DMS114 treated with DMSO at 0.1 percent for 48 hours (cell line): ENCODE measurements around the gene CDH4.

Source experiments
- DNase-seq: peaks from one replicate; lab custom pipeline; 2025; ENCODE audit not compliant: unreplicated experiment; lab: John Stamatoyannopoulos, UW

CDH4 gene

DNA sequence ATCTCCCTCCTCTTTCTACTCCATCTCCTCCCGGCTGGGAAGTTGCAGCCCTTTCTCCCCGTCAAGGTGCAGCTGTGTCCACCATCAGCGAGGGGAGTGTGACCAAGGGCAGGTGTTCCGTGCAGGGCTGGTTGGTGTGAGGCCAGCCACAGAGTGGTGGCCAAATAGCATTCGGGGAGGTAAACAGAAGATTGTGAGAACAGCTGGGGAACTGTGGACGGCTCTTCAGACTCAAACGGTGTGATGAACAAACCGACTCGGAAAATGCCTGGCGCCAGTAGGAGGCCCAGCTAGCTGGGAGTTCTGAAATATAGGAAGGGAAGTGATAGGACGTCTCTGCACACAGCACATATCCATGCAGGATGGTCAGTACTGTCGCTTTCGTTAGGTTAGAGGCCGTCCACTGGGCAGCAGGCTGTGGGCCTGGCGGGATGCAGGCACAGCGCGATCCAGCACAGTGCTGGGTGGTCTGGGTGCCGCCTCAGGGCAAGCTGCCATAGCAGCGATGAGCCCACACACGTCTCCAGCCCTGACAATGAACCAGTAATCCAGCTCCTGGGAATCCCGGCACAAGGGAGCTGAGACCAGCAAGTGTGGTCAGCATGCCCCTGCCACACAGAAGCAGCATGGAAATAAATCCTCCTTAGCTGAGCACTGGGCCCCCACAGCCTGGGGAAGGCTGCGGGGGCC is 555.6 kb downstream of the CDH4 start:
- DNase-seq = no peak

DNA sequence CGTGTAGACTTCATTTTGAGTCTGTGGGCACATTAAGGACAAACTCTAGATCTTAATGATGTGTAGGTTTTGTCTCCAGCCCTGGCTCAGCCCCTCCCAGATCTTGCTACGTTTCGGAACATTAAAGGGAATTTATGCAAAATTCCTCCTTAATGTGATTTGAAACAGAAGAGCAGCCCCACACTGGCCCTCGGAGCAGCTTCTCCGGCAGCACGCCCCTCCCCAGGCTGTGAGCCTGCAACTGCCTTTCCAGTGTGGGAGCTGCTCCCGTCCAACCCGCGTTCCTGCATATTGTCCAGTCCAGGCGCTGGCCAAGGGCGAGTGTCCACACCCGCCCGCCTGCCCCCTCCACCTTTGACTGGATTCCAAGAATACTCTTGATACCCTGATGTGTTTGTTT is 556.4 kb downstream of the CDH4 start:
- no peak for DNase-seq

DNA sequence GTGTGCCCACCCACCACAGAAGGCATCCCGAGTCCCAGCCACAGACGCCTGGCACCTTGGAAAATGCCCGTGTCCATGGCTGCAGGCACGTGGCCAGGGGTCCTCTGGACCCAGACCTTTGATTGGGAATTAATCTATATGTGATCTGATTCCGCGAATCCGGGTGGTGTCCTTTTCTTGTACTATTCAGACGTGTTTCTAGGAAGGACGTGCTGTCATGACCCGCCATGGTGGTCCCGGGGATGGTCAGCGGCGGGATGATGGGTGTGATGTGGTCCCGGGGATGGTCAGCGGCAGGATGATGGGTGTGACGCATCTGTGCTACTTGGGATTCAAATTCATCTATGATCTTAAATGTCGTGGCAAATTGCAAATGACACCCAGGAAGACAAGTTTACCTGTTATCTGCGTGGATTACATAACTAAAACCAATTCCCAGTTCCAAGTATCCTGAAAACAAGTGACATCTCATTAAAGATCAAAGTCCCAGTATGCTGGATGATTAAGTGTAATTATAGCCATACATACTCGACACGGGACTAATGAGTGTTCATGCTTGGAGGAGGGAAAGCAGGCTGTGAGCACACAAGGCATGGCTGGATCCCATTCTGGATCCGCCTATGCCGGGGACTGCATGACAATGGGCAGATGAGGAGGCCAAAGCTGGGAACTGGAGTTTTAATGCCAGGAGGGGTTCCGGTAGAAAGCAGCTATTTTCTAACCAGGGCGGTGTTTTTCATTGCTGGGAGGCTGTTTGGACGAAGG is 557.1 kb downstream of the CDH4 start:
- no peak for DNase-seq

DNA sequence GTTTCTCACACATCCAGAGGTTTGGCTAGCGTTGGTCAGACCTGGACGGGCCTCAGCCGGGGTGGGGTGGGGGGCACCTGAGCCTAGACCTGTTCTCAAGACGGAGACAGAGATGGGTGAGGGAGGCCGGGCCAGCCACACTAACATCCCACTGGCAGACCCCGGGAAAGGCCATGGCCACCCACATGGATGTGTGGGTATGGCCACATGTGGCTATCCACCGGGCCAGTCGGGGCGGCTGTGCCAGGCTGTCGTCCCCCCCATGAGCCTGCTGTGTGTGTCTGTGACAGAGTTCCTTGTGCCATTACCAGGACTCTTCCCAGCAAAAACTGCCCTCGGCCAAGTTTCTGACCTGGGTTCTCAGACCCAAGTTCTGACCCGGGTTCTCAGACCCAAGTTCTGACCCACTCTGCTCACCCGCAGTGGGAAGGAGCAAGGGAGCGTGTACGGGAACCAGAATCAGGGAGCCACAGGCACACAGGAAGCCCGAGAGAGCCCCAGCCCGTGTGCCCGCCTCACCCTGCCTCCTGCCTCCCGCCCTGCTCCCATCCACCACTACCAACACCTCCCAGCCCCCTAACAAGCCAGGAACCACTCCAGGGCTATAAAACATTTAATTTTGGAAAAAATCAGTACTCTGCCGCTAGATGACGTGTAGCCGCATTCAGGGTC is 558.1 kb downstream of the CDH4 start:
- no peak for DNase-seq

DNA sequence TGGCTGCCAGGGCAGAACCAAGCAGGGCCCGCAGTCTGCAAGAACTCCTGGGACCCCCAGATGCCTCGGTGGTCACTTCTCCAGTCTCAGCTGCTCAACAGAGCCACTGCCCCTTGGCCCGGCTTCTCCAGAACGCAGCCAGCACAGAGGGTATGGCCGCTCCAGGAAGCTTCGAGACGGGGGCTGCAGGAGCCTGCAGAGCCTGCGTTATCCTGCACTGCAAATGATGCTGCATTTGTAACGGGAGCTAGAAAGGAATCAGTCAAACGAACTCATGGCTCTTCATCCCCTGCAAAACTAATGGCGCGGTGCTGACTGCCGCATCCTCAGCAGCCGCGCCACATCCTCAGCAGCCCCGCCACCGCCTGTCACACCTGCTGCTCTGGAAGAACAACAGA is 558.7 kb downstream of the CDH4 start:
- no peak for DNase-seq

DNA sequence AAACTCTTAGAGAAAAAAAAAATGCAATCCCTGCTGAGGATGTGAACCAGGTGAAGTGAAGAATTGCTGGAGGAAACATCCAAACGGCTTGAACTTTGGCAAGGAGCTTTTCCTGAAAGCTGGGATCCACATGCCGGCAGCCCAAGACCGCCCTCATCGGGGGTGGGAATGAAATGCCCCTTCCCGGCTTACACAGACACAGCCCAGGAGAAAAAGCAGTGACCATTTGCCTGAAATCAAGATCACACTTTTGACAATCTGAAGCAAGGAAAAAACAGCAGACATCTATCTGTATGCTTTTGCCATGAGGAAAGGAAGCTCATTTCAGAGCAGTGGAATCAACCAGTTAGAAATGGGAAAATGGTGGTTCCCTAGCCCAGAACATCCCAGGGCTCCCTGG is 559.1 kb downstream of the CDH4 start:
- no peak for DNase-seq

DNA sequence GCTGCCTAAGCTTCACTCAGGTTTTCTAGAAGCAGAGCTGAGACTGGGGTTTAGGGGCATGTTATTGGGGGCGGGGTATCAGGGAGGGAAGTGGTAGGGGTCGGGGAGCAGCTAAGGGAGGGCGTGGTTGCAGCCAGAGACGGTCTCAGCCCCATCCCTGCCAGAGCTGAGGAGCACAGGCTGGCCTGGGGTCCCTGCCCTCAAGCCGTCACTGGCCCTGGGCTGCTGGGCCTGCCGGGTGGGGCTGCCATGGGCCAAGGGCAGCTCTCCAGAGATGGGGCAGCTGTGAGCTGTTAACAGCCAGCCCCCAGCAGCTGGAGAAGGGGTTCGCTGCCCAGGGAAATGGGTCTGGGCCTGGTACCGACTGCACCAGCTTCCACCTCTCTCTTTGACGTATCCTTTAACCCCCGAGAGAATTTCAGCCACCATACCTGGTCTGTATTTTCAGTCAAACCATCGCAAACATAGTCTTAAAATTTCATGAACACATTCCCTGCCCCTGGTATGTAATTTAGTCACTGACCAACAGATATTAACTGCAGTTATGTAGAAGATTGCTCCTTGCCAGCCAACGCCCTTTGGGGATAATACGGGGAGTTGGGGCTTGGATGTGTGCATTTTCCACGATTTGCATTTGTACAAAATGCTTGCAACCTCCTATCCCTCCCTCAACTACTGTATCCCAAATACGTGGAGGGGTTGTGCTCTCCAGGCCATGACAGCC is 560.2 kb downstream of the CDH4 start:
- no peak for DNase-seq

DNA sequence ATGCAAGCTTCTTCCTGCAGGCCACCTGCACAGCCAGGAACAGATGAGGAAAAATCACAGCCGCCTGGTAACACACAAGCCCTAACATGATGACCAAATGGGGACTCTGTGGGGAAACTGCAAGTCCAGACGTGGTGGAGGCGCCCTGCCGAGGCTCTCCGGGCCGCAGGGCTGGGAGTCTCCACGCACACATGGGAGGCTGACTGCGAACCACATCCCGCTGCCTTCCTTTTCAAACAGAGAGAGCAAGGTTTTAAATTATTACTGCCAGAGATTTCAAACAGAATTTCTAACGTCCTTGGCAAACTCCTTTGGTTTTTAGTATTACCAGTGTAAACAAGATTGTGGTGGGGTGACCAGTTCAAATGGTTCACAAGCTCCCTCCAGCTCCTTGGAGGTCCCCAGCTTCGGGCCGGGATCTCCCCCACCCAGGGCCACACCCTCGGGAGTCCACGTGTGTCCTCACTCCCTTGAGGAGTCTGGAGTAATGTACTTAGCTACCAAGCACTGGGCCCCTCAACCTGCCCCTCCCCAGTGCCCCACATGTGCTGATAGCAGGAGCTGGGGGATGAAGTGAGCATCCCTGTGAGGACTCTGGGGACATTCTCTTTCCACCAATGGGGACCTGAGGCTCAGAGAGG is 560.9 kb downstream of the CDH4 start:
- no peak for DNase-seq

DNA sequence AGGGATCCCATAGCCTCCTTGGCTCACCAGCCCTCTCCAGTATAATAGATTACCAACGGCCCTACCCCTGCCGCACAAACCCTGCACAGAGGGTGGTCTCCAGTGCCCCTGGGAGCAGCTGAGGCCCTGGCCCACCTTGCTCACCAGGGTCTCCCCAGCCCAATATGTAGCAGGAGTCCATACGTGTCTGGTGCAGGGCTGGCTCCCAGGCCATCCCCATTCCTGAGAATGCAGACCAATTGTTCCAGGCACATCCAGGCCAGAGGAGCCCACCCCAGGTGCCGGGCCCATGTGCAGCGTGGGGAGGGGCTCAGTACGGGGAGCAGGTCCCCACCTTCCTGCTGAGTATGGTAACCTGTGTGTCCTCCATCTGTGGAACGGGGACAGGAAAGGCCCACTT is 561.7 kb downstream of the CDH4 start:
- DNase-seq = no peak

DNA sequence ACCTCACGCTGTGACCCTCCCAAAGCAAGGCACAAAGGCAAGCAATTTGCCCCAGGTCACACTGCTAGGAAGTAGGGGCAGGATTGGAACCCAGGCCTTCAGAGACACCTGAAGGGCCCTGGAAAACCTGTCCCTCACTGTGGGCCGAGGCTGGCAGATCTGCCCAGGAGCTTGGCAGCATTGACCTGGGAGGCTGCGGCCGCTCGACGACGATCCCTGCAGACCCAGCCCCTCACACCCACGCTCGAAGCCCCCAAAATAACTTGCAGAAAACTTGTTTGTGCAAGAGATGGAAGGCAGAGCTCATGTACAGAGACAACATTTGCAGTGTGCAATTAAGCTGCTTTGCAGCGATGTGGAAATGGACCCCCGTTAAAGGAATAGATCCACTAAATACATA is 562.2 kb downstream of the CDH4 start:
- no peak for DNase-seq

DNA sequence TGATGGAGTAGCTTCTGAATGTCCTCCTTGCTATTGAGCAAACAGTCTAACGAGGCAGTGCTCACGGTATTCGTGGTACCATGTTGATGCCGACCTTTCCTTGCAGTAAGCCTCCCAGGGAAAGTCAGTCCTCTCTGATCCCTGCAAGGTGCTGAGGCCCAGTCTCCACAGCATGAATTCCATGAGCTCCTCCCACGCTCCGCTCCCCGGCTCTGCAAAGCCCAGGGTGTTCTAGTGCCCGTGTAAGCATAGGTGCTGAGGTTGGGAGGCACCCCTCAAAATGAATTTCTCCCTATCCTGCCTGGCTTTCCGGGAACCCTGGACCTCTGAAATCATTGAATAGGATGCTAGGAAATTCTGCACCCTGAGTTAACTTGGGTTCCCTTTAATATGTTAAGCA is 562.7 kb downstream of the CDH4 start:
- DNase-seq = no peak

DNA sequence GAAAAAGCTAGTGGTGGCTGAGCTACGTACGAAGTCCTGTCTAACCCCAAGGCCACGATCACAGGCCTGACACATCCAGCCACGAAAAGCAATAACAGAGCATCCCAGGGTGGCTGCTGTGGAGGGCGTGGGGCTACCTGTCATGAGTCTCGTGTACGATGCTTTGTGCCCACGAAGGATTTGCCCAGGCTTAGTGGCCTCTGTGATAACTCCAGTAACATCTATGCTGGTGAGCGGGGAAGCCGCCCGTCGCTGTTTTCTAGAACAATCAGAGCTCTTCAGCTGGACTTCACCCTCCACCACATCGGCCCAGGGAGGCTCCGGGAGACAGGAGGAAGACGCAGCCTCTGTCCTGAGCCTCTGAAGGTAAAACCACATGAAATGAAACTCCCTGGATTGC is 563.1 kb downstream of the CDH4 start:
- no peak for DNase-seq

DNA sequence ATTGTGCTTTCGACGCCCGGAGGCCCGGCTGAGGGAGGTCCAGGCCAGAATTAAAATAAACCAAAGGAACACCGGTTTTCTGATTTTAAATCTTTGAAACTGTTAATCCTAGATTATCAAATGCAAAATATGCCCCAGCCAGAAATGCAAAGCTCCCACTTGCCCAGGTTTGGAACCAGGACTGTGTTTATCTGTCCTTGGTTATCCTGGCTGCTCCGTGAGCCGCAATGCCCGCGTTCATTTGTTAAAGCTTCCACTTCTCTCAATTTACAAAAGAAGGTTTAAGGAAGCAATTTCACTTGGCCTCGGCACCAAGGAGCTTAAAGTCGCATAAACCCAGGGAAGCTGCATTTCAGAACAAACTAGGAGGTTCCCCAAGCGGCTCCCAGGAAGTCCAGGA is 563.6 kb downstream of the CDH4 start:
- DNase-seq = no peak

DNA sequence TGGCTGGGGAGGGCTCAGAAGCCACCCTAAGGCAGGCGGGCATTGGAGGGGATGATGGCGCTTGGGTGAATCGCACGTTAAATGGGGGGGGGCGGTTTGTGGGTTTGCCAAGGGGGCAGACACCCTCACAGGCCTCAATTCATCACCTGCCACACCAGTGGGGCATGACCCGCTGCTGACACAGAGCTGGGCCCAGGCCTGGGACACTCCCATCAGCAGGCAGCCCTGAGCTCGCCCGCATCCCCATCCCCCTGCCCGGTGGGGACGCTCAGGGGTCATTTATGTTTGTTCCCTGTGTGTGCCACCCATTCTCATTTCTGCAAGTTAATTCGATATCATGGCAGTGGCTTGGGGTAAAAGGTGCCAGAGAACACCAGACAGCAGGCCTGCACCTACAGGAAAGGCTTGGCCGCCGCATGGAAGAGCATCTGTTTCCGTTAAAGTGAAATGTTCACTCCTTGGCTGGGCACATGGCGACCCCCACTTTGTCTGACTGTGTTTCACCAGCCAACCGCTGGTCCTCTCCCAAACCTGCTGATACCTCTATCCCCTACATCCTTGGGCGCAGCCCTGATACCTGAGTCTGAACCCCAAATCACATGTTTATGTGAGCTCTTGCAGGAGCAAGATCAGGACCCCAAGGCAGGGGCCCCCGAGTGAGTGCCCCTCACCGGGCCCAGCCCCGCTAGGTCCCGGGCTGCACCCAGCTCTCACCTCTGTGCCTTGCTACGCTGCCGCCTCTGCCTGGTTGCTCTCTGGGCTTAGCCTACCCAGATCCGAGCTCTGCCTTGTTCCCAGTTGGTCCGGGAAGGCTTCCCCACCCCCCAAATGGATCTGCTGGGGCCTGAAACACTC is 564.8 kb downstream of the CDH4 start:
- DNase-seq = no peak

DNA sequence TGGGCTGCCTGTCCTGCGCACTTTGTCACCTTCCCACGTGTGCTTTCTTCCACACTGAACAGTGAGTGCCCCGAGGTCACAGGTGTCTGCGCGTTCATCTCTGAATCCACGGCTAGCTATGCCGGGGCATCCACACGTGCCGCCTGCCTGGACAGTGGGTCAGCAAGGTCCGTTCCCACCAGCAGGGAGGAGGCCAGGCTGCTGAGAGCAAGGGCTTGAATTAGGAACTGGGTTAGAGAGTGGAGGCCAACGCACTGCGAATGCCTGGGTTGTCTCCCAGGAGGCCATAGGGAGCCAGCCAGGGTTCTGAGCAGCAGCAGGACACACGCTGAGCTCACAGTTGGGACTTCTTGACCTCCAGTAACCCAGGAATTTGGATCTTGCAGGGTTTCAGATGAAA is 565.5 kb downstream of the CDH4 start:
- no peak for DNase-seq

DNA sequence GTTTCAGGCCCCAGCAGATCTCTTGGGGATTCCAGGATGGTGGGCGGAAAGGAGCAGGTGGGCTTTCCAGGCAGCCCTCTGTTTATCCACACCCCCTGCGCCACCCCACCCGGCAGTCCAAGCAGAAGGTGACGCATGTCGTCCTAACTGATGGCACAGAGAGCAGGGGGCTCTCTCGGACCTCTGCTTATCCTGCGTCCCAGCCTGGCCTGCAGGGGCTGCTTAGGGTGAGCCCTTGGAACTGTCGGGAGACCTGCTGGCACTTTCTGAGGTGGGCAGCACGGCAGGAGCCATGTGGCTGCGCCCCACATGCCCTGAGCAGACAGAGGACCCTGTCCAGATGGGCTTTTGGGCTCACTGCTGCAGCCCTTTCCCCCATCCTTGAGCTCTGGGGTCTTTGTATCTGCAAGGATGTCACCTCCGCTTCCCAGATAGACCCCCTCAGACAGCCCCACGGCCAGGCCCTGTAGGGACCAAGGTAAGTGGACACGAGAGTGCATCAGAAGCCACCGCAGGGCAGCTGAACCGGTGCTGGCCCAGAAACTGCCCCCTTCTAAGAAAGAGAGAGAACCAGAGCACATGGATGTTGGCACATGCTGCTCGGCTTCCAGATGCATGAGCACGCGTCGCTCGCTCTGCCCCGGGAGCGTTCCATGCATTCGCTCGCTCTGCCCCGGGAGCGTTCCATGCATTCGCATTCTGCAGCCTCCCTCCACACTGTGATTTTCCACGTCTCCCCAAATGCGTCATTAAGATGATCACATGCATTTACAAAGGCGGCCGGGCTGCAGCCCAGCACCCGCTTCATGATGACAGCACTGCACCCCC is 566.9 kb downstream of the CDH4 start:
- DNase-seq = no peak

DNA sequence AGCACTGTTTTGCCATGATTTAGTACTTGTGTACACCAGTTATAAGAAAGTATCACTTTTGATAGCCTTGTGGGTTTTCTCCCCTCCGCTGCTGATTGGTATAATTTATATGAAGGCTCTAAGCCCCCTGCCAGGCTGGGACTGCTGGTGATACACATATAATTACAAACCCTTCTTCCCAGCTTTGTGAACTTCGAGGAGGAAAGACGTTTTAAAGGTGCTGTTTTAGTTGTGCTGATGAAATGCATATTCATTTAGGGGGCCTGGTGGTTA is 567.4 kb downstream of the CDH4 start:
- no peak for DNase-seq

DNA sequence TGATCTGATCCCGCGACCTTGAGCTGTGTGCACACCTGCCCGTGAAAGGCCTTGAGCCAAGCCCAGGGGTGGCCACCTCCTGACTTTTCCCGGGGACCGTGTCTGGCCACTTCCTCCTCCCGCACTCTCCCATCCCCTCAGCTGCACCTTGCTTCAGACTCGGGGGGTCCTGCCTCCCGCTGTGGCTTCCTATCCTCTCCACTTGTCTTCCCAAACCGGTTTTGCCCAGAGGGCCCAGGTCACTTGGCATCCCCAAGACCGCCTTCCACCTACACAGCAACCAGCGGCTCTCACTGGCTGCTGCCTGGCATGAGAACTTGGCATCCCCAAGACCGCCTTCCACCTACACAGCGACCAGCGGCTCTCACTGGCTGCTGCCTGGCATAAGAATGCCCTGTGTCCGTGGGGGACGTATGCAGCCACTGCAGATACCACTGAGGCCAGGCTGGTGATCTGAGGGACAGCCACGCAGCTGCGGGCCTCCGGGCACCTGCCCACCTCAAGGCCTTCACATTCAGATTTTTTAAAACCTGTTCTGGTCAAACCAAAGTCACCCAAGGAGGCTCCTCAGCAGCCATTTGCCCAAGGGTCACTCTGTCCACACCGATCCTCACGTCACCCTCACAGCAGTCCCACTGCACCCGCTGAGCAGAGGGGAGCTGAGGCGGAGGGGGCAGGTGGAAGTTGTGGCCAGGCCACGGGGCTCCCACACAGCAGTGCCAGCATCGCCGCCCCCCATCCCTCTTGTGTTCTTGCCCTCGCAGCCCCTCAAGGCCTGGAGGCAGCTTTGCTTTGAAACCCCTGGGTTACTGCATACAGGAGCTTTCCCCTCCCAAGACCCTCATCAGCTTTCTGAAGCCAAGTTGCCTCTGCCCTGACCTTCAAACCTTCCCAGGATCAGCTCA is 568.1 kb downstream of the CDH4 start:
- no peak for DNase-seq

DNA sequence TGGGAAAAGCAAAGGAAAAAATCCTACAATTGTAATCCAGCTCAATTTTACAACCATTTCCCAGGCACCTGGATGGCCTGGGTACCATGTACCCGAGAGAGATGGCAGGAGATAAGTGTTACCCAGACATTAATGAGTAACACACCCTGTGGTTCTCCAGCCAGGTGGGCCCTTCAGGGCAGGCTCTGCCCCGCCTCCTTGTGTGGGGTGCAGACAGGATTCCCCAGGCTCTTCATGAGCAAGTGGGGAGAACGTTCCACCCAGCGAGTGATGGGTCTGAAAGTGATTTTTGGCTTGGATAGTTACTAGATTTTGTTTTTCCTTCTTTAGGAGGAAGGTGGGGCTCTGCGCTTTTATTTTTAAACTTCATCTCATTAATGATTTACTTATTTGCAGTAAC is 569.7 kb downstream of the CDH4 start:
- DNase-seq = no peak
